HUES6 (cell line): ENCODE data around the gene ZNF644.

Source experiments
- H3K27ac ChIP-seq: 2 replicates; pipeline ENCODE4 v1.7.0; 2013; ENCODE audit warnings: low read depth, mild to moderate bottlenecking, low read length, inconsistent platforms
- H3K27me3 ChIP-seq: 2 replicates; pipeline ENCODE4 v1.6.1; 2013; ENCODE audit warnings: low read length; ENCODE audit not compliant: control insufficient read depth, insufficient read depth
- H3K36me3 ChIP-seq: 2 replicates; pipeline ENCODE4 v1.6.1; 2013; ENCODE audit warnings: low read length; ENCODE audit not compliant: control insufficient read depth, insufficient read depth
- H3K4me1 ChIP-seq: 2 replicates; pipeline ENCODE4 v1.6.1; 2013; ENCODE audit warnings: low read length; ENCODE audit not compliant: control insufficient read depth, insufficient read depth
- H3K4me3 ChIP-seq: 2 replicates; pipeline ENCODE4 v1.5.1; 2013; ENCODE audit warnings: low read depth, low read length
- H3K9ac ChIP-seq: one replicate; pipeline ENCODE4 v1.6.1; 2013; ENCODE audit warnings: mild to moderate bottlenecking, low read length
- H3K9me3 ChIP-seq: 2 replicates; pipeline ENCODE4 v1.6.1; 2013; ENCODE audit warnings: low read depth, low read length; ENCODE audit not compliant: control insufficient read depth, insufficient read depth

Gene ZNF644

DNA sequence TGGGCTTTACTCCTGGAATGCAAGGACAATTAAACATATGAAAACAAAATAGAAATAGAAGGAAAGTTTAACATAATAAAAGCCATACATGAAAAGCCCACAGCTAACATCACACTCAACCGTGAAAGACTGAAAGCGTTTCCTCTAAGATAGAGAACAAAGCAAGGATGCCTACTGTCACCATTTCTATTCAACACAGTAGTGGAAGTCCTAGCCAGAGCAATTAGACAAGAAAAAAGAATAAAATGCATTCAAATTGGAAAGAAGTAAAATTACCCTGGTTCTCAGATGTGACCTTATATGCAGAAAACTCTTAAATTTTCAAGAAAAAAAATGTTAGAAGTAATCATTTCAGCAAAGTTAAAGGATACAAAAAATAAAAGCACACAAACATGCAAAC is 34.0 kb downstream of the ZNF644 start:
- H3K27me3 ChIP-seq = no peaks in the 10 kb centered on the region
- no peak overlapping the region for H3K27ac ChIP-seq
- peaks cover 35% of the 10 kb centered on the region for H3K36me3 ChIP-seq
- H3K4me1 ChIP-seq = no peaks in the 10 kb centered on the region
- H3K4me3 ChIP-seq = no peak overlapping the region
- no peak overlapping the region for H3K9ac ChIP-seq
- H3K9me3 ChIP-seq = peaks cover 45% of the 10 kb centered on the region

- H3K4me3 ChIP-seq = no peak overlapping the region
- no peak overlapping the region for H3K9ac ChIP-seq
- H3K4me1 ChIP-seq = no peaks in the 10 kb centered on the region
- no peaks in the 10 kb centered on the region for H3K27me3 ChIP-seq
- no peak overlapping the region; the same call in 1 of the 2 replicates for H3K27ac ChIP-seq
- peaks cover 34% of the 10 kb centered on the region for H3K36me3 ChIP-seq
- peaks cover 44% of the 10 kb centered on the region for H3K9me3 ChIP-seq
Observed at GRCh38 chr1:90986953-90987352, 34.9 kb downstream of the ZNF644 start.

- Histone ChIP-seq H3K9me3 (no peaks in the 10 kb centered on the region), H3K36me3 (peaks cover 41% of the 10 kb centered on the region)
Observed at GRCh38 chr1:90977522-90977921, 44.3 kb downstream of the ZNF644 start.

DNA sequence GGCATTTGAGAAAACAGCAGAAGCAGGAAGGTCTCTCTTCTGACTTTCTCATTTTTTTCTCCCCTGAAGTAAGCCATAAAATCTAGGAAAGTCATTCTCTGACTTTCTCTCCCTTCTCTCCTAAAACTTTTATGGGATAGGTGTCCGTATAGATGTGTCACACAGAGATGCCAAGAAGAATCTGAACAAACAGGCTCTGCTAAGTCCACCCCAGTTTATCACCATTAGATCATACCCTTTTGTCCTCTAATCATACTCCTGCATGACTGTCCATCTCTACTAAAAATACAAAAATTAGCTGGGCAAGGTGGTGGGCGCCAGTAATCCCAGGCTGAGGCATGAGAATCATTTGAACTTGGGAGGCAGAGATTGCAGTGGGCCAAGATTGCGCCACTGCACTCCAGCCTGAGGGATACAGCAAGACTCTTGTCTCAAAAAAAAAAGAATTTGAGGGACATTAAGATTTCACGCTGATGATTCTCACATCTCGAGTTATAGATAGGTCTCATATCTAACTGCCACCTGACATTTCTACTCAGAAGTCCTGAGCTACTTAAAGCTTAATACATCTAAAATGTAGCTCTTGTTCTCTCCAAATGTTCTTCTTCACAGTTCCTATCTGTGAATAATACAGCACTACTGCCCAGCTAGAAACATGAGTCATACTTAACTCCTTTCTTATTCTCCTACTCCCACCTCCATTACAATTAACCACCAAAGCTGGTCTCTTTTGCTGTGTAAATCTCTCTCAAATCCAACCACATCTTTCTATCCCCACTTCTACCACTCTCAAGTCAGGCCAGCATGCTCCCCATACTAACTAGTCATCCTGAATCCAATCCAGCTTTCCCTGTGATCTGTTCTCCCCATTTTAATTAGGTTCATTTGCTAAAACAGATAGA is 47.7 kb downstream of the ZNF644 start:
- H3K36me3 ChIP-seq = peaks cover 25% of the 10 kb centered on the region
- no peaks in the 10 kb centered on the region for H3K27me3 ChIP-seq
- peak overlapping the region; percentile 78 for H3K27ac ChIP-seq
- peaks cover 22% of the 10 kb centered on the region for H3K4me1 ChIP-seq
- no peaks in the 10 kb centered on the region for H3K9me3 ChIP-seq
- peak overlapping the region; percentile 20 for H3K4me3 ChIP-seq
- peak overlapping the region; percentile 10 for H3K9ac ChIP-seq

More at GRCh38 chr1:90977522-90977921, 44.3 kb downstream of the ZNF644 start:
- peaks cover 21% of the 10 kb centered on the region for H3K4me1 ChIP-seq
- H3K4me3 ChIP-seq = no peak overlapping the region
- H3K9ac ChIP-seq = no peak overlapping the region
- no peaks in the 10 kb centered on the region for H3K27me3 ChIP-seq
- H3K27ac ChIP-seq = no peak overlapping the region

DNA sequence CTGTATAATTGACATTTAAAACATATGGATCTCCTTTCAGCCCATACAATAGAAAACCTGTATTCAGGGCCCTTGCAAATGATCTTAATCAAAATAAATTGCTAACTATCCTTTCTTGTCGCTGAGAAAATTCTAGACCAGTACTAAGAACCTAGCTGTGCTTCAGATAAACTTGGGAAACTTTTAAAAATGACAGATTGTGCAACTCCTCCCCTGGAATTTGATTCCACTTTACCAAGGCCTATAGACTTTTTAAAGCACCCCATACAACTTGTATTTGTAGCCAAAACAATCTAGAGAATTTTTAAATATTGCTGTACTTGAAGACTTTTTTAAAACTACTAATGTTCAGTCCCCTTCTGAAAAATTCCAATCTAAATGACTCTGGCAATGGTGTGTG is 51.6 kb downstream of the ZNF644 start:
- H3K9me3 ChIP-seq = no peaks in the 10 kb centered on the region
- H3K4me3 ChIP-seq = no peak overlapping the region
- peaks cover 12% of the 10 kb centered on the region for H3K36me3 ChIP-seq
- no peak overlapping the region for H3K9ac ChIP-seq
- H3K27me3 ChIP-seq = no peaks in the 10 kb centered on the region
- H3K27ac ChIP-seq = no peak overlapping the region
- peaks cover 22% of the 10 kb centered on the region for H3K4me1 ChIP-seq

DNA sequence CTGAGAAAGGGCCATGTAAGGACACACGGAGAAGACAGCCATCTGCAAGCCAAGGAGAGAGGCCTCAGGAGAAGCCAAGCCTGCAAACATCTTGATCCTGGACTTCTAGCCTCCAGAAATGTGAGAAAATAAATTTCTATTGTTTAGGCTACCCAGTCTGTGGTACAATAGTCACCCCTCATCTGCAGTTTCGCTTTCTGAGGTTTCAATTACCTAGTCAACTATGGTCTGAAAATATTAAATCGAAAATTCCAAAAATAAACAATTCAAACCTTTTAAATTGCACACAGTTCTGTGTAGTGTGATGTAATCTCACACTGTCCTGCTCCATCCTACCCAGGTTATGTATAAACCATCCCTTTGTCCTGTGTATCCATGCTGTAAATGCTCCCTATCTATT is 52.6 kb downstream of the ZNF644 start:
- H3K27ac ChIP-seq = no peak overlapping the region
- no peaks in the 10 kb centered on the region for H3K27me3 ChIP-seq
- H3K4me1 ChIP-seq = peaks cover 13% of the 10 kb centered on the region
- H3K9ac ChIP-seq = no peak overlapping the region
- no peak overlapping the region for H3K4me3 ChIP-seq
- no peaks in the 10 kb centered on the region for H3K9me3 ChIP-seq
- peaks cover 12% of the 10 kb centered on the region for H3K36me3 ChIP-seq

- Histone ChIP-seq H3K9ac (no peak overlapping the region), H3K4me3 (no peak overlapping the region), H3K27me3 (no peaks in the 10 kb centered on the region), H3K36me3 (peaks cover under 1% of the 10 kb centered on the region; the same call in 1 of the 2 replicates), H3K9me3 (no peaks in the 10 kb centered on the region), H3K27ac (no peak overlapping the region), H3K4me1 (no peaks in the 10 kb centered on the region)
Observed at GRCh38 chr1:90964444-90965035, 57.3 kb downstream of the ZNF644 start.

- peaks cover 2% of the 10 kb centered on the region; the same call in 1 of the 2 replicates for H3K36me3 ChIP-seq
- no peaks in the 10 kb centered on the region for H3K27me3 ChIP-seq
- H3K9me3 ChIP-seq = no peaks in the 10 kb centered on the region
- H3K4me1 ChIP-seq = peaks cover under 1% of the 10 kb centered on the region; the same call in 1 of the 2 replicates
- H3K9ac ChIP-seq = no peak overlapping the region
- H3K27ac ChIP-seq = no peak overlapping the region
- H3K4me3 ChIP-seq = no peak overlapping the region
Observed at GRCh38 chr1:90963651-90964050, 58.2 kb downstream of the ZNF644 start.

GRCh38 chr1:90963236-90963635 is 58.6 kb downstream of the ZNF644 start:
- Histone ChIP-seq H3K9me3 (no peaks in the 10 kb centered on the region), H3K36me3 (peaks cover 2% of the 10 kb centered on the region; the same call in 1 of the 2 replicates), H3K9ac (no peak overlapping the region), H3K27ac (no peak overlapping the region), H3K4me3 (no peak overlapping the region), H3K4me1 (peaks cover 5% of the 10 kb centered on the region; the same call in 1 of the 2 replicates), H3K27me3 (no peaks in the 10 kb centered on the region)

DNA sequence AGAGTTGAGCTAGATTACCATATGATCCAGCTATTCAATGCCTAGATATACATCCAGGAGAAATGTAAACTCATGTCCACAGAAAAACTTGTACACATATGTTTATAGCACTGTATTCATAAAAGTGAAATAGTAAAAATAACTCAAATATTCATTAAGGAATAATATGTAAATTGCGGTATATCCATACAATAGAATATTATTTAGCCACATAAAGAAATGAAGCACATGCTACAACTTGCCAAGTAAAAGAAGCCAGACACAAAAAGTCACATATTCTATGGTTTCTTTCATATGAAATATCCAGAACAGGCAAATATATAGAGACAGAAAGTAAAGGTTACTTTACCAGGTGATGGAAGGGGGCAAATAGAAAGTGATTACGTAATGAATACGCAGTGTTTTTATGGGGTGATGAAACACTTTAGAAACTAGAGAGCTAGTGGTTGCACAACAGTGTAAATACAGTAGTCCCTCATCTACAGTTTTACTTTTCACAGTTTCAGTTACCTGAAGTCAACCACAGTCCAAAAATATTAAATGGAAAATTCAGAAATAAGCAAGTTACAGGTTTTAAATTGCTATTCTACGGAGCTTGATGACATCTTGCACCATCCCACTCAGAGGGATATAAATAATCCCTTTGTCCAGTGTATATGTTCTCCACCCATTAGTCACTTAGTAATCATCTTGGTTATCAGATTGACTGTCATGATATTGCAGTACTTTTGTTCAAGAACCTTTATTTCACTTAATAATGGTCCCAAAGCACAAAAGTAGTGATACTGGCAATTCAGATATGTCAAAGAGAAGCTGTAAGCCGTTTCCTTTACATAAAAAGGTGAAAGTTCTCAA is 62.3 kb downstream of the ZNF644 start:
- Histone ChIP-seq H3K4me3 (no peak overlapping the region), H3K4me1 (peaks cover 13% of the 10 kb centered on the region; the same call in 1 of the 2 replicates), H3K9ac (no peak overlapping the region), H3K27ac (no peak overlapping the region), H3K27me3 (no peaks in the 10 kb centered on the region), H3K9me3 (no peaks in the 10 kb centered on the region; the same call in 1 of the 2 replicates), H3K36me3 (peaks cover 17% of the 10 kb centered on the region)
